Fibroblast of pulmonary artery (primary cell): ENCODE results near the gene ZBTB45.

ENCODE experiments used
- DNase-seq: peaks from one replicate; pipeline ENCODE4 v3.0.0-alpha.2; 2010; ENCODE audit warnings: low read depth
- H3K4me3 ChIP-seq: replicated peaks from 2 replicates; pipeline ENCODE4 v1.5.1; 2011; ENCODE audit warnings: low read depth, mild to moderate bottlenecking, control low read depth, low read length, moderate library complexity
- CTCF ChIP-seq: IDR thresholded peaks from 2 replicates; pipeline ENCODE4 v1.5.1; 2011; ENCODE audit warnings: mild to moderate bottlenecking, control low read depth, low read length, inconsistent platforms; ENCODE audit errors: missing control alignments

Gene ZBTB45

GRCh38 chr19:58519355-58520256 is at the start of gene ZBTB45:
Gene ZBTB45 (minus strand): TSS chr19:58519810. CDS start chr19:58517673, 2,137 bp downstream.
- DNase-seq = peak; percentile 98
- peak within 1 kb of the TSS; percentile 71 for H3K4me3 ChIP-seq
- peak; percentile 57 for TF ChIP-seq CTCF

DNA sequence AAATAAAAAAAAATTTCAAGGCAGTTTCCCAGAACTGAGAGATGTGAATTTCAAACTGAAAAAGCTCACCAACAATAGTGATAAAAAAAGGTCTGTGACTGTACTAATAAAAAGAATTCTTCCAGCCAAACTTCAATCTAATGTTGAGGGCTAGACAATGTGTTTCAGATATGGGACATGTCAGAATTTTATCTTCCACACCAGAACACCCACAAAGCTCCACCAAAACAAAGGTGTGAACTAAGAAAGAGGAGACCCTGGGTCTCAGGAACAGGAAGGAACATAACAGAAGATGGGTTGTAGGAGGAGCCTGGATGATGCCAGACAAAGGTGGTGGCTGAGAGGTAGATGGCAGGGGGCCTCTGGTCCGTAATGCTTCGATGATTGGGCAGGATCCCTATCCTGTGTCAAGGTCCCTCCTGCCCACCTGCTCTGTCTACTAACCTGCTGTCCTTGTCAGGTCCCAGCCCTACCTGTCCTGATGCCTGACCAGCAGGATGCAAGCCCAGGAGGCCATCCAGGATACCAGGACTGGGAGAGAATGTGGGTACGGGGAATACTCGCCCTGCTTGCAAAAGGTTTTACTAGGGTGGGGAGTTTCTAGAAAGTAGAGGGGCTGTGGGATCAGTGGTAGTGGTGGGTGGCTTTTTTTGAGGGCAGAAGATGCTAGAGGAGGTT is 49.0 kb upstream of the ZBTB45 start:
- DNase-seq = no peak
- TF ChIP-seq CTCF = no peak
- no peak overlapping the region for H3K4me3 ChIP-seq

DNA sequence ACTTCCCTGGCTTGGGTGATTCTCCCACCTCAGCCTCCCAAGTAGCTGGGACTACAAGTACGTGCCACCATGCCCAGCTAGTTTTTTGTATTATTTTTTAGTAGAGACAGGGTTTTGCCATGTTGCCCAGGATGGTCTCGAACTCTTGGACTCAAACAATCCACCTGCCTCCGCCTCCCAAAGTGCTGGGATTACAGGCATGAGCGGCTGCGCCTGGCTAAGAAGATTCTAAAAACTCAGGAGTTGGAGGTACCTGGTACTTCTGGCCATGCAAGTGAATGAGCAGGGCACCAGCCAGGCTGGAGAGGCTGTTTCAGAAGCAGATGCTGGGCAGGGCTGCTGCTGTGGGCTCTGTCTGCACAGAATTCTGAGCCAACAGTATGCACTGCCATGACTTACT is 47.4 kb upstream of the ZBTB45 start:
- no peak for DNase-seq
- TF ChIP-seq CTCF = no peak
- H3K4me3 ChIP-seq = no peak overlapping the region

GRCh38 chr19:58563823-58564222 is 44.2 kb upstream of the ZBTB45 start:
- DNase-seq = no peak
- no peak for TF ChIP-seq CTCF
- no peak overlapping the region for H3K4me3 ChIP-seq

GRCh38 chr19:58563034-58563573 is 43.5 kb upstream of the ZBTB45 start:
- TF ChIP-seq CTCF = no peak
- H3K4me3 ChIP-seq = peak overlapping the region; percentile 37
- peak; percentile 26 for DNase-seq

DNA sequence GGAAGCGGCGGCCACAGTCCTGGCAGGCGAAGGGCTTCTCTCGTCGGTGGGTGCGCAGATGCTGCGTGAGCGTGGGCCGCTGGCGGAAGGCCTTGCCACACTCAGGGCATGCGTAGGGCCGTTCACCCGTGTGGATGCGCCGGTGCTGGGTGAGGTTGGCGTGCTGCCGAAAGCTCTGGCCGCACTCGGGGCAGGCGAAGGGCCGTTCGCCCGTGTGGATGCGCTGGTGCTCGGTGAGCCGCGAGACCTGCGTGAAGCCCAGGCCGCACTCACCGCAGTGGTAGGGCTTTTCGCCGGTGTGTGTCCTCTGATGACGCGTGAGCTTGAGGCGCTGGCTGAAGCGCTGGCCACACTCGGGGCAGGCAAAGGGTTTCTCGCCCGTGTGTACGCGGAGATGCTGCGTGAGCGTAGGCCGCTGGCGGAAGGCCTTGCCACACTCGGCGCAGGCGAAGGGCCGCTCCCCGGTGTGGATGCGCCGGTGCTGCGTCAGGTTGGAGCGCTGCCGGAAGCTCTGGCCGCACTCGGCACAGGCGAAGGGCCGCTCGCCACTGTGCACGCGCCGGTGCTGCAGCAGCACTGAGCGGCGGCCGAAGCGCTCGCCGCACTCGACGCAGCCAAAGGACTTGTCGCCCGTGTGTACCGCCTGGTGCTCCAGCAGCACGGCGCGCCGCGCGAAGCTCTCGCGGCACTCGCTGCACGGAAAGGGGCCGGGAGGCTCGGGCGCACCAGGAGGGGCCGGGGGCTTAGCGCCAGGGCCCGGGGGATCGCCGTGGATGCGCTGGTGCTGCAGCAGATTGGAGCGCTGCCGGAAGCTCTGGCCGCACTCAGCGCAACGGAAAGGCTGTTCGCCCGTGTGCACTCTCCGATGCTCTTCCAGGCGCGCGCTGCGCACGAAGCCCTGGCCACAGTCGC is 42.8 kb upstream of the ZBTB45 start:
- TF ChIP-seq CTCF = no peak
- DNase-seq = peak; percentile 50
- peak overlapping the region; percentile 37 for H3K4me3 ChIP-seq
